GM19351 (cell line): ENCODE results near the gene KRT84.

Experiments
- ATAC-seq: cut with Tn5 transposase; IDR thresholded peaks from one replicate; pipeline ENCODE4 v1.9.1; 2021; ENCODE audit warnings: mild to moderate bottlenecking, moderate library complexity; ENCODE audit not compliant: unreplicated experiment

KRT84 gene, protein sequence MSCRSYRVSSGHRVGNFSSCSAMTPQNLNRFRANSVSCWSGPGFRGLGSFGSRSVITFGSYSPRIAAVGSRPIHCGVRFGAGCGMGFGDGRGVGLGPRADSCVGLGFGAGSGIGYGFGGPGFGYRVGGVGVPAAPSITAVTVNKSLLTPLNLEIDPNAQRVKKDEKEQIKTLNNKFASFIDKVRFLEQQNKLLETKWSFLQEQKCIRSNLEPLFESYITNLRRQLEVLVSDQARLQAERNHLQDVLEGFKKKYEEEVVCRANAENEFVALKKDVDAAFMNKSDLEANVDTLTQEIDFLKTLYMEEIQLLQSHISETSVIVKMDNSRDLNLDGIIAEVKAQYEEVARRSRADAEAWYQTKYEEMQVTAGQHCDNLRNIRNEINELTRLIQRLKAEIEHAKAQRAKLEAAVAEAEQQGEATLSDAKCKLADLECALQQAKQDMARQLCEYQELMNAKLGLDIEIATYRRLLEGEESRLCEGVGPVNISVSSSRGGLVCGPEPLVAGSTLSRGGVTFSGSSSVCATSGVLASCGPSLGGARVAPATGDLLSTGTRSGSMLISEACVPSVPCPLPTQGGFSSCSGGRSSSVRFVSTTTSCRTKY

DNA sequence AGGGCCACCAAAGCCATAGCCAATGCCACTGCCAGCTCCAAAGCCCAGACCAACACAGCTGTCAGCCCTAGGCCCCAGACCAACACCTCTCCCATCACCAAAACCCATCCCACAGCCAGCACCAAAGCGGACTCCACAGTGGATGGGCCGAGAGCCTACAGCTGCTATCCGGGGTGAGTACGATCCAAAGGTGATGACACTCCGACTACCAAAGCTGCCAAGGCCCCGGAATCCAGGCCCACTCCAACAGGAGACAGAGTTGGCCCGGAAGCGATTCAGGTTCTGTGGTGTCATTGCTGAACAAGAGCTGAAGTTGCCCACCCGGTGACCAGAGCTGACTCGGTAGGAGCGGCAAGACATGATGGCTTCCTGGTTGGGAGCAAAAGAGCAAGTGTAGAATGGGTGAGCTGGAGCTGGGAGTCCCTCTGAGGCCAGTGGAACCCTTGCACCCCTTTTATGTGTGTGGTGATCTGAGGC lies at the start of gene KRT84:
TSS of gene KRT84 (minus strand) at position 427 of the 477 bp plus-strand sequence. CDS start at position 360, 67 bp downstream.
- no peak for ATAC-seq

DNA sequence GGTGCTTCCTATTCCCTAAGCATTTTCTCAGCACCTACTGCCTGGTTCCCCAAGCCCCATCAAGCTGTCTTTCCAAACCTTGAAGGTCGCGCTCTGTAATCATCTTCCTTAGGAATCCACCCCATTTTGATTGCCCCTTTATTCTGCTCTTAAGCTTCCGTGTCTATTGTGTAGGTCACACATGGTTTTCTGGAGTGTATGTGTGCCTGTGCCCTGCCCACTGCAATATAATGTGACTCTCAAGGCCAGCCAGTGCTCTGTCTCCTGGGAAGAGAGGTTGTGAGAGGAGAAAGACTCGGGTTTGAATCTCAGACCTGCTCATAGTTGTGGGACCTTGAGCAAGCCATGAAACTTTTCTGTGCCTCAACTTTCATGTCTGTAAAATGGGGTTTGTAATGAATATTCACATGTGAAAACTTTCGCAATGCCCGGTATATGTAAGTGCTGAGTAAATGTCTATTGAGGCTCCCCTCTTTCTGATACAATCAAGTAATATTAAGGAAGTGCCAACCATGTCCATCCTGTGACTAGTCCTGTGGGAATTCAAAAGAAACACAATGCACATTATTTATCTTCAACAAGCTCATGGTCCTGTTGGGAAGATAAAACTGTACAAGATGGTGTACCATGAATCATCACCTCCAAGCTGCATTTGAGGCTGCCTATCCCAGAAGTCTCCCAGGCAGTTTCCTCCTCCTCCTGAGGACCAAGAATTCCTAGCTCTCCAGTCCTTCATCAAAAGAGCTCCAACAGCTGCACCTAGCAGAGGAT lies 49.5 kb upstream of the KRT84 start:
- no peak for ATAC-seq

DNA sequence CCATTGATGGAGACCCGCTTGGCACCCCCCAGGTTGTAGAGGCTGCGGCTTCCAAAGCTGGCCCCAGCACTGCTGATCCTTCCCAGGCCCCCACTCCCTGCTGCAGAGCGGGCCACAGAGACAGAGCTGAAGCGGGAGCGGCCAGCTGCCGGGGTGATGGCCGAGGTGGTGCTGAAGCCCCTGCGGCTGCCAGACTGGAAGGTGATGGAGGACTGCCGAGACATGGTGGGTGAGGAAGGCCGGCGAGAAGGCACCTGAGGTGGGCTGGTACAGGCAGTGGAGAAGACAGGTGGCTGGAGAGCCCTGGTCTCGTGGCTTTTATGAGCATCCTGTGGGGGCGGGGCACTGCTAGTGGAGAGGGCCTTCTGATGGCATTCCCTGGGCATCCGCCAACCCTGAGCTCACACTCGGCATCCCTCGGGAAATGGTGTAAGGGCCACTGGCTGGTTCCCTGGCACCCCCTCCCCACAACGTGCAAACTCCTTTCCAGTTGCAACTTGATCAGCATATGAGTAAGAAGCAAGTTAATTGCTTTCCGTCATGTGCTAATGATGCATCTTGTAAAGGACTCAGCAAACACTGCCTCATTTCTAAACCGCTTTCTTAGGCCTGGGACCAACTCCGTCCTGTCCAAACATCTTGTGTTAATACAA lies 48.8 kb upstream of the KRT84 start, which contains the start of gene KRT75:
TSS of gene KRT75 (minus strand) at position 291 of the 653 bp plus-strand sequence. CDS start at position 224, 67 bp downstream.
- no peak for ATAC-seq

DNA sequence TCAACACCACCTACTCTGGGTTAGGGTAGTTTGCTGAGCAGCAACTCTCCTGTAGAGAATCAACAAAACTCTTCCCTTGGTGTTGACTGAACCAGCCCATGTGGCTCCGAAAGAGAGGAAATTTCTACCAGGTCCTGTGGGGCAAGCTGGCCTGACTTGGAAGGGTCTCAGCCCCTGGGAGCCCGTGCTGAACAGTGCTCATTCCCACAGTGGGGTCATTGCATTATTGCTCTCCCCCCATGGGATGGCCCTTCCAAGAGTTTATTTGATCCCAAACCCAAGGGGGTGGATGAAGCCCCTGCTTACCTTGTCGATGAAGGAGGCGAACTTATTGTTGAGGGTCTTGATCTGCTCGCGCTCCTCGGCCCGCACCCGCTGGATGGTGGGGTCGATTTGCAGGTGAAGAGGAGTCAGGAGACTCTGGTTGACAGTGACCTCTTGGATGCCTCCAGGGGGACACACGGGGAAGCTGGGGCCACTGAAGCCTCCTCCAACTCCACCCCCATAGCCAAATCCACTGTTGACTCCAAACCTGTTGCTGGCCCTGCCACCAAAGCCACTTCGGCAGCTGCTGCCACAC lies 48.1 kb upstream of the KRT84 start:
- ATAC-seq: no peak

DNA sequence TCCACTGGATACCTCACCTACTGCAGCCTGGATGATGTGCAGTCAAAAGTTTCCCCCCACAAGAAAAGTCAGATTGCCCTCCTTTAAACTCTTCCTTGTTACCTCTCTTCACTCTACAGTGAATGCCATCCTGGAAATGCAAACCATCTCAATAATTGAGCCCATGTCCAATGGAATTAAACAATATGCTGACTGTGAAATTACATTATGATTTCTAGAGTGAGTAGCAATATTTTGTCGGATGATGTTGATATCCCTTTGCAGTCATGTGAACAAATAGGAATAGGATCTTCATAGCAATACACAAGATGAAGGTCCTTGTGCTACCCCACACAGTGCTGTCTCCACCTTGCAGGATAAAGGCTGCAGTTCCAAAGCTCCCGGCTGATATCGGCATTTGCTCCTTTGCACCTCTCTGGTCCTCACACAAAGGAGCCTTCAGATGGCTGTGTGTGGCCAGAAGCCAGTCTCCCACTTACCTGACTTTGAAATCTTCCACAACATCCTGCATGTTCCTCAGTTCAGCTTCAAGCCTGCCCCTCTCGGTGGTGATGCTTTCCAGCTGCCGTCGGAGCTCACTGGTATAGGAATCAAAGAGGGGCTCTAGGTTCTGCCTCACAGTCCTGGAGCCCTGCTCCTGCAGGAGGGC lies 47.2 kb upstream of the KRT84 start:
- ATAC-seq: no peak

DNA sequence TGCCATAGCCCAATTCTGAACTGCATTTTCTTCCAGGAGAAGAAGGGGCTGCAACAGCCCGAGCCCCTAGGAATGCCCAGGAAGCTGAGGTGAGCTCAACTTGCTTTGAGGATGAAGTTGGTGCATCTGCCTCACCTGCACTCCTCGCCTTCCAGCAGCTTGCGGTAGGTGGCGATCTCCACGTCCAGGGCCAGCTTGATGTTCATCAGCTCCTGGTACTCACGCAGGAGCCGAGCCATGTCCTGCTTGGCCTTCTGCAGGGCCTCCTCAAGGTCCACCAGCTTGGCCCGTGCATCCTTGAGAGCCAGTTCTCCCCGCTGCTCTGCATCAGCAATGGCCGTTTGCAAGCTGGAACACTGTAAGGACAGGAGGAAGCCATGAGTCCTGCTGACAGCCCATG lies 42.7 kb upstream of the KRT84 start:
- no peak for ATAC-seq

DNA sequence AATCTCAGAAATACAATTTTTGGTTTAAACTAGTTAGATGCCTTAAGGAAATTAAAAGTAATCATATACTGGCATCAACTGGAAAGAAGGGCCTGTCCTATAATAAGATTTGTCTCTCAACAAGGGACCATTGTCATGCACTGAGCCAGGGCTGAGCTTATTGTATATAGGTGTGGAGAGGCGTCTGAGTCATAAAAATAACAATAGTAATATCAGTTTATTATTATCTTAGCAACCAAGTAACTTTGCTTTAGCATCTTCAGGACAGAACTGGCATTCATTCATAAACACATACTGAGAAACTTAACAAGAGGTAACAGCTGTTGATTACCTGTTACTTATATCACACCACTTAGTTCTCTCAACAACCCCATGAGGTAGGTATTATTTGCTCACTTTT lies 41.6 kb upstream of the KRT84 start:
- no peak for ATAC-seq

DNA sequence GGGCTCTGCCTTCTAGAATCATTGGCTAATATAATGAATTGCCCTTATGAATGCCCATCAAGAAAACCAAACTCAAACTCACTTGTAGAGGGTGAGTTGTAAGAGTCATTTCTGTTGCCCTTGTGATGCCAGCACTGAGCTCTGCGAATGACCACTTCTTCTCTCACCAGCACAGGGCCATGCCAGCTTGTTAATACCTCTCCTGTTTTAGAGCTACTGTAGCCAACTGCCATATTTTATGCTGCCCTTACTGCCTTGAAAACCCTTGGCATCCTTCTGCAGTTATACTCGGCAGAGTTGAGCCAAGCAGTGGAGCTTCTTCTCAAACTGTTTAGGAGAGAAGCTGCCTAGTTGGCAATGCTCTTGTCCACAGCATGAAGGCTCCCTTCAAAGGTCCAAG lies 40.6 kb upstream of the KRT84 start:
- no peak for ATAC-seq

DNA sequence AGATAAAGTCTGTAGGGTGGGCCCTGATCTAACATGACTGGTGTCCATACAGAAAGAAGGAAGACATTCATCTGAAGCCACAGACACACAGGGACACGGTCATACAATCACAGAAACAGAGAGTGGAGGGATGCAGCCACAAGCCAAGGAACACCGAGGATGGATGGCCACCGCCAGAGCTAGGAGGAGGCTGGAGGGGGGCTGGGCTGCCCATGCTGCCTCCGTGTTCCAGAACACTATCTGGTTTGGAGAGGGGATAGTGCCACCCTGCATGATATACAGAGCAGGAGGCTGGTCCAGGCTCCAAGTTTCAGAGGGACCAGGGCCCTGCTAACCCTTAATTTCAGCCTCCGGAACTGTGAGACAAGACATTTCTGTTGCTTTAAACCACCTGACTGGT lies 40.0 kb upstream of the KRT84 start:
- no peak for ATAC-seq

DNA sequence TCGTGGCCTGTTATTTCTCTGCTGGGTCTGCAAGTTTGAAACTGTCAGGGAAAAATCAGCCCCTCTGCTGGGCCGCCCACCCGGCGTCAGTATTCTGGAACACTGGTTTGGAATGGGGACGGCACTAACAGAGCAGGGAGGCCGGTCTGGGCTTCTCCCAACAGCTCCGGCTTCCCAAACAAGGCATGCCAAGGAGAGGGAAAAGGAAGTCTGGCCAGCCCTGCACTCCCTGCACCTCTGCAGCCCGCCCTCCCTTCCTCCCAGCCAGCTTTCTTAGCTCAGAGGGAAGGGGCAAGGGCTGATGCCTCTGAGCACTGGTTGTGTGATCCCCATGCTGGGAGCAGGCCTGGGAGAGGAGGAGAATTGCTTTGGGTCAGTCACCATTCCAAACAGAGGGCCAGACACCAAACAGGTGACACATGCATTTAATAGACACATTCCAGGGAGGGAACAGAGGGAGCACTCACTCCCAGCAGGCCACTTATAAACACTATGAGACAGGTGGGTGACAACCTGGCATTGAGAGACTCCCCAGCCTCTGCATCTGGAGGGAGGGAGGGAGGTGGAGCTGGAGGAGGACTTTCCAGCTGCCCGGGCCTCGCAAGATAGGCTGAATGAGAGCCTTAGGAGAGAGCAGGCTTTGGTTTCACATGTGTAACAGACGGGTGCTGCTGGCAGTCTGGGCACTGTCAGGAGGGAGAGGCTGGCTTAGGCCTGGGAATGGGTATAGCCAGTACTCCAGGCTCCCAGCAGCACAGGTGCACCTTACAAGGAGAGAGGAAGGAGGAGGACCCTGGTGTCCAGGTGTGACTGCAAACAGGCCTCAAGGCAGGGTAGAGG lies 38.4 kb upstream of the KRT84 start:
- ATAC-seq: no peak

DNA sequence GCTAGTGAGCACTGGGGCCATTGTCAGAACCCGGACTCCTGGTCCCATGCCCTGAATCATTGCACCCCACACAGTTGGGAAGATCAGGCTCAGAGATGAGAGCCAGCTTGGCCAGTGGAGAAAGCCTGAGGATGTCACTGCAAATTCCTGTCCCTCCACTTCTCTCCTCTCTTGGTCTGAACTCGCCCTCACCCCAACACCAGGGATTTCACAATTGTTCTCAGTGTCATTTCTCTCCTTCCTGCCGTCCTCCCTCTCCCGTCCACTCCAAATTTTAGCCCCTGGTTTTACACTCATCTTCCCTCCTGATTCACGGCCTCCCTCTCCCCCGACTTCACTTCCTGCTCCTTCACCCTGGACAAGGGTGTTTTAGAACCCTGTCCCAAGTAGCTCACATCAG lies 37.6 kb upstream of the KRT84 start:
- no peak for ATAC-seq

DNA sequence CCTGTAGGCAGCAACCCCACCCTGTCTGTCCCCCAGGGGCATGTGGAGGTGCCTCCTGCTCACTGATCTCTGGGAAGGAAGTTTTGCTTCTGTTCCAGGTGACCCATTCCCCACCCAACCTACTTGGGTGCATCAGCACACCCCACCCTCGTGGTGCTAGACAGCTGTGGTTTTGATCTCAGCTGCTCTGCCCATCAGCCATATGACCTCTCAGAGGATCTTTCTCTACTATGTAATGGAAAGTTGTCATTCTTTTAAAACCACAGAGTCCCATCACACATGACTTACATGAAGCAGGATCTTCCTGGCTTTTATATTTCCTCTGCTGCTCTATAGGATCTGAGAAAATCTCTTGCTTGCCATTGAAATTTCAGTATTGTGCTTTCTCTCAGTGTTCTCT lies 34.2 kb upstream of the KRT84 start:
- no peak for ATAC-seq

DNA sequence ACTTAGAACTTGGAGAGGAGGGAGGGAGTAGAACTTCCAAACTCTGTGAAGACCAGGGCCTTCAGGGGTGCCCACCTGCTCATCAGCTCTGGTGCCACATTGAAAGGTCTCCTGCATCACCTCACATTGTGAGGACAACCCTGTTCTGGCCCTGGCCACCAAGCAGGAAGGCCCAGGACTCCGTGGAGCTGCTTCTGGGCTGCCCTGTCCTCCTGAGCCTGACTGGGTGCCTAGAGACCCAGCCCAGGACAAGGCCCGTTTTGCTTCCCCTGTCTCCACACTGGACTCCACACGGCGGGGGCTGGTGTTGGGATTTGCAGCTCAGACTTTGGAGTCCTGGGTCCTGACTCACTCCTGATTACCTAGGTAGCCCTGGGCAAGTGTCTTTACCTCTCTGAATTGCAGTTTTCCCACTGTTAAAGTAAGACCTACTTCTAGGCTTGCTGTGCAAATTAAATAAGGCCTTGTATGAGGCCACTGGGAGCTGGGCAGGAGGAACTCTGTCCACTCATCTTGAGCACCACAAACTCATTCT lies 33.2 kb upstream of the KRT84 start:
- ATAC-seq: no peak

DNA sequence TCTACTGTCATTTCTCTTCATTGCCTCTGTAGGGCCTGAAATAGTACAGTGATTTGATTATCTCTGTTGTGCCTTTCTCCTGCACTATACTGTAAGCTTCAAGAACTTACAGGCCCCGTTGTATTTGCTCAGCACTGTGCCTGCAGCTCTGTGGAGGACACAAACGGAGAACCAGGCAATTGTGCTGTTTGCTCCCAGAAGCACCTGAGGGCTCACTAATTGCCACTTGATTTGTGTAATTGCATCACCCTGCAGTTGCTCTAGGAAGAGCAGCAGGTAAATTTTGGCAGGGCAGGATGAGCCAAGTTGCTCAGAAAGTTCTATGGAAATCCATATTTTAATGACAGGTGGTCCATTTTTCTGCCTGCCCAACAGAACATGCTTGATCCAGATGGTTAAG lies 32.3 kb upstream of the KRT84 start:
- no peak for ATAC-seq

DNA sequence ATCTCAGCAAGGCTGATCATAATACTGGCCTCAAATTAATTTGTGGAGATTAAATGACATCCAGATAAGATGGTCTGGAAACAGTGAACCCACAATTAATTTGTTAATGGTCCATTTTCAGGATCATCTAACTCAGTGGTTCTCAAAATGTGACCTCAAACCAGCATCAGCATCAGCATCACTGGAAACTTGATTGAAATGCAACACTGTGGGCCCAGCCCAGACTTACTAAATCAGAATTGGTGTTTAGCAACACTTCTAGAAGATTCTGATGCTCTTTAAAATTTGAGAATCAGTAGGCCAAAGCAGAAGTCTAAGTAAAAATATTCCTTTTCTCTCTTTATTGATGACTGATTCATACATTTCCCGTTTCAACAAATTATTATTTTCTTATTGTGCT lies 31.3 kb upstream of the KRT84 start:
- no peak for ATAC-seq

DNA sequence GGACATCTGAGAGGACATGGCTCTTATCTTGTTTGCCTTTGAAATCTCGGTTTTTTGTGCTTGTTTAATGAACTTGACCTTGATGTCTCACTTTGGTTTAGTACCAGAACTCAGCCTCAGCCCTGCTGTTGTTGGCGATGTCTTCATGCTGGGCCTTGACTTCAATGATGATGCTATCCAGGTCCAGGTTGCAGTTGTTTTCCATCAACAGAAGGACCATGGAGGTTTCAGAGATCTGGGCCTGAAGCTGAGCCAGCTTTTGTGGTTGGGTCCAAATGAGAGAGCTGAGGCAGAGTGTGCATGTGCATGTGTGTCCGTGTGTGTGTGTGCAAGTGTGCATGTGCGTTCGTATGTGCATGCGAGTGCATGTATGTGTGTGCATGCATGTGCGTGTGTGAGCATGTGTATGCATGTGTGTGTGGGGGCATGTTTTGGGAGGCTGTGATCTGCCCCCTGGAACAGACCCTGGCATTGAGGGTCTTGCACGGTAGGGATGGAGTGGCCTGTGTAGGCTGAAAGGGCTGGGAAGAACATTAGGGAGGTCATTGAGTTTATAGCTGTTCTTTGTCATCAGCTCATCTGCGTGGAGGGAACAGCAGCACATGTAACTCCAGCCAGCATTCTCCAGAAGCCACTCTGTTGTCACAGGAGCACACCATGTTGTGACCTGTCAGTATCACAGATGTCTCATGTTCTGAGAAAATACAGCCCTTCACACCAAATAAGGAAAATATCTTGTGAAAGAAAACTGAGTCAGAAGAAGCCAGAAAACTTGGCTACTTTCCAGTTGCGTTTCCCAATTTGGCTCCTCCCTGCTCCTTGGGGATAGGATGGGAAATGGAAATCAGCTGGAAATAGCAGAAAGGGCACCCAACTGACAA lies 30.7 kb upstream of the KRT84 start:
- ATAC-seq: no peak

DNA sequence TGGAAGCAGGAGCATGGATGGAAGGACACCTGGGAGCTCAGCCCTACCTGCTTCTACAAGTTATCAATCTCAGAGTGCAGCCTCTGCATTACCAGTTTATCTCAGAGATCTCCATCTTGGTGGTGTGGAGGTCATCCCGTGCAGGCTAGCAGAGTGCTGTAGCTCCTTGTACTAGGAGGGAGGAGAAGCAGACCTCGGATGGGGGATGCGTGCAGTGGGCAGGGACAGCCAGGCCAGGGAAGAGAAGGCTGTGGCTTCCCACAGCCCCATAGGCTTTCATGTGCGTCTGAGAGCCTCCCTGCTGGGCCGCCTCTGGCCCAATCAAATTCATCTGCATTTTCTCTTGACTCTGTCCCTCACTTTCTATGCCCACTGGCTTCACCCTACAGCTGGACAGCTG lies 29.5 kb upstream of the KRT84 start:
- no peak for ATAC-seq

DNA sequence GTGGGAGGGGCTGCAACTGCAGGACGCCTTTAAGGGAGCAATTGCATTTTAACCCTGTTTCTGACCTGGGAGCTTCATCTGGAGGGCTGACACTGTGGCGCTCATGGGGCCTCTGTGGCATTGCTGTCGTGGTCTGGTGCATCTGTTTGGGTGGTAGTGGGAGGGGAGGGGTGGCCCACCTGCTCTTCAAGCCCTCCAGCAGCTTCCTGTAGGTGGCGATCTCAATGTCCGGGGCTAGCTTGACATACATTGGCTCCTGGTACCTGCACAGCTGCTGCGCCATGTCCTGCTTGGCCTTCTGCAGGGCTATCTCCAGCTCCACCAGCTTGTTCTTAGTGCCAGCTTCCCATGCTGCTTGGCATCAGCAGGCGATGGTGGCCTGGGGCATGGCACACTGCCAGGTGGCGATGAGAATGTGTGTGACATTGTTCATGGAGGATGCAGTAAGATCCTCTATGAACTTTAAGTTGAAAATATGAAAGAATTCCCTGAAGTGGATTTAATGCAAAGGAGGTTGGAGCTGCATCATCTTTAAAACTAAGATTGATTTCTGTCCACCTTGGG lies 28.4 kb upstream of the KRT84 start:
- no peak for ATAC-seq
